ENCODE results near the gene PACS2.

Gene PACS2

DNA sequence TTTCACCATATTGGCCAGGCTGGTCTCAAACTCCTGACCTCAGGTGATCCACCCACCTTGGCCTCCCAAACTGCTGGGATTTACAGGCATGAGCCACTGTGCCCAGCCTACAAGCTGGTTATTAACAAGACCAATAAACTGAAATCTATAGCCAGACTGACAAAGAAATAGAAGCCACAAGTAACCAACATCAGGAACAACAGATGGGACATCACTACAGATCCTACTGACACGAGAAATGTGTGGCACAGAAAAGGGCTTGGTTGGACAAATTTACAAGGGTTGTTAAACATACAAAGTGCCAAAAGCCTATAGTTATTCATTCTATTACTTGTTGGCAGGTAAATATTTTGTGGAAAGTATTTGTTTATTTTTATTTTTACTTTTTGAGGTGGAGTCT lies 116.7 kb downstream of the PACS2 start:
- in situ Hi-C loops (cut with HindIII; ENCODE audit: low sequenced_read_pairs): loop anchor here (5.0 kb wide), 1 partner anchor 74 kb away; no protein-coding TSS in a partner anchor

DNA sequence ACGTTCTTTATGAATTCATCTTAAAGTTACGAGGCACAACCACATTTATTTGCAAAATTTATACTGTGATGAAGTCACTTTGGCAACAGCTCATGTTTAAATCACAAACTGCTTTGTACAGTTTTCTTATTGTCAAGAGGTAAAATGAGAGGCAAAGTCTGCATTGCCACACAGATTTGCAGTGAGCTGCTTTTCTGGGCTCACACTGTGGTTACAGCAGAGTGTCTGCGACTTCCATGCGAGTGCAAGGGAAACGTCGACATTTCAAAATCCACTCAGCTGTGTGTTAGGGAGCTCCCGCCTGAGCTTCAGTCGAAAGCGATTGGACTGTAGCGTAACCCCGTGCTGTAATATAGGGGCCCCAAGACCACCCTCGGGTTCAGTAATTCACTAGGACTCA lies 118.1 kb downstream of the PACS2 start:
- in situ Hi-C loops (cut with HindIII; ENCODE audit: low sequenced_read_pairs): loop anchor here (5.0 kb wide), 1 partner anchor 75 kb away; no protein-coding TSS in a partner anchor

DNA sequence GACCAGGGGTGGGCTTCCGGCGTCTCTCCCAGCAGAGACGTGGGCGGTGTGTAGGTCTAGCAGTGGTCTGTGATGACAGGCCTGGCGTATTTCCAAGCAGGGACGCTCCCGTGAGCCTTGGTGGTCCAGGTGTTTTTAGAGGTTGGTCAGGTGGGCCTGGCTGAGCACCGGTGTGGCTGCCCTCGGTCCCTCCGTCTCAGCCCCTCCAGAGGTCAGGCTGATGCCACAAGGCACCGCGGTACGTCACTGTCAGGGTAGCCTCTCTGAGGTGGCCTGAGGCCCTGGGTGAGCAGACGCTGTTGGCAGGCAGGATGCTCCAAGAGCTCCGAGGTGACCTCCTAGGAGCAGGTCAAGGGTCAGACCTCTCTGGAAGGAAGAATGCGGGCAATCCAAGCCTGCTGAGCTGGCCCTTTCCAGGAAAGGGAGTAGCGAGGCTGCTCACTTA lies 118.6 kb downstream of the PACS2 start:
- in situ Hi-C loops (cut with HindIII; ENCODE audit: low sequenced_read_pairs): loop anchor here (5.0 kb wide), 1 partner anchor 76 kb away; no protein-coding TSS in a partner anchor

DNA sequence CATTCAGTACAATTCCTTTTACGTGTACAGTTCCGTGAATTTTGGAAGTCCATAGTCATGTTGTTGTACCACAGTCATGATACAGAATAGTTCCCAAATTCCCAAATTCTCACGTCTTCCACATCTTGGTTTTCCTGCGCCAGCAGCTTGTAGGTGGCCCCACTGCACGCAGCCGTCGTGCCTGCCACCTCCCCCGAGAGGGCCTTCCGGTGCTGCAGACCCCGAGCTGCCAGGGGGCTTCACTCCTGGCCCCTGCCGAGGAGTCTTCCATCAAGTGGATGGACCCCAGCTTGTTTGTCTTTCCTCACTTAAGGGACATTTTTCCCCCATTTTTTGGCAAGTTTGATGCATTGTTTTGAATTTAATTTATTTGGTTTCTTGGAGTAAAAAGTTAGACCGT lies 121.9 kb downstream of the PACS2 start:
- in situ Hi-C loops (cut with HindIII; ENCODE audit: low sequenced_read_pairs): no loop called here

DNA sequence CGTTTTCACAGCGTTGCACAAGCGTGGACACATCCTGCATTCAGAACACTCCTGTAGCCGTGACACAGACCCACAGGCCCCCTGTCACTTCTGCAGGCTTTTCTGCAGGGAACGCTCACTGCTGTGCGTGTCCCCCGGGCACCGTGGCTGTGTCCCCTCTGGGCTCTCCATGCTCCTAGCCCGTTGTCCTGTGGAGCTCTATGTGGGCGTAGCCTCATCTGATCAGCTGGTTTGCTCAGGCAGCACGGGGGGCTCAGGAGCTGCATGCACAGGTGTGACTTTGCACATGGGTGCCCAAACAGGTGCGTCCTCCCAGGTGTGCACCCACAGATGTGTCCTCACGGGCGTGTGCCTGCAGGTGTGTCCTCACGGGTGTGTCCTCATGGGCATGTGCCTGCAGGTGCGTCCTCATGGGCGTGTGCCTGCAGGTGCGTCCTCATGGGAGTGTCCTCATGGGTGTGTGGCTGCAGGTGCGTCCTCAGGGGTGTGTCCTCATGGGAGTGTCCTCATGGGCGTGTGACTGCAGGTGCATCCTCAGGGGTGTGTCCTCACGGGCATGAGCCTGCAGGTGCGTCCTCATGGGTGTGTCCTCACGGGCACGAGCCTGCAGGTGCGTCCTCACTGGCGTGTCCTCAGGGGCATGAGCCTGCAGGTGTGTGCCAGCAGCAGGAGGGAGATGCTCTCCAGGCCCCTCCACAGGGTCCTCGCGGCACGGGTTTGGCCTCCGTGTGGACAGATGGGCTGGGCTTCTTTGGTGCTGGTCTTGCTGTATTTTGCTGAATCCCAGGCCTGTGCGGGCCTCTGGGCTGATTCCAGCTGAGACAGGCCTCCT lies 122.6 kb downstream of the PACS2 start:
- in situ Hi-C loops (cut with HindIII; ENCODE audit: low sequenced_read_pairs): no loop called here

DNA sequence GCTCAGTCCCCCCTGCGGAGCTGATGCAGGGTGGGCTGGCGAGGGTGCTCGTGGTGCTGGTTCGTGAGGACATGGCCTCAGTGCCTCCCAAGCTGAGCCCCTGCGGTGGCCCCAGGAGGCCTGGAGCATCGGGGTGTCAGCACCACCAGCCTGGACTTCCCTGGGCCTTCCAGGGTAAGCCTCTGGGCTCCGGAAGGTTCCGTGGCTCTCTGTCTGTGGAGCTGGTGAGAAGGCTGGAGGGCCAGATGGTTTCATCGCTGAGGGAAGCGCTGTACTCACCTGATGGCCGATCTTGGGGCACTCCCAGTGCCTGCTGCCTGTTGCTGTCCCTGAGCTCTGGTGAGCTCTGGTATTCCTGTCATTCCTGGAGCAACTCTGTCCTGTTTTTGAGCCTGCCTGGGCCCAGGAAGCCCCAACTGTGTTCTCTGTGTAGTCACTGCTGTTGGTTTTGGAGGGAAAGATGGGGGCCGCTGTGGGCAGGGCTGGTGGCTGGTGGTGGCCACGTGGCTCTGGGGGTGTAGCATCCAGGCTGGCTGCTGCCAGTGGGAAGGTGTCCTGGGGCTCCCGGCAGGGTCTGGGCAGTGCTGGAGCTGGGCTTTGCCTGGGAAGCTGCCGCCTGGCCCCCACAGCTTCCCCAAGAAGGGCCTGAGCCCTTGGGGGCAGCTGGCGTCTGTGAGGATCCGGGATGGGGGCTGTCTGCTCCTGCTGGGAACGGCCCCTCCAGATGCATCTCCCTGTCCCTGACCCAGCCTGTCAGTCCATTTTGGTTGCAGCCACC lies 123.4 kb downstream of the PACS2 start:
- in situ Hi-C loops (cut with HindIII; ENCODE audit: low sequenced_read_pairs): no loop called here

DNA sequence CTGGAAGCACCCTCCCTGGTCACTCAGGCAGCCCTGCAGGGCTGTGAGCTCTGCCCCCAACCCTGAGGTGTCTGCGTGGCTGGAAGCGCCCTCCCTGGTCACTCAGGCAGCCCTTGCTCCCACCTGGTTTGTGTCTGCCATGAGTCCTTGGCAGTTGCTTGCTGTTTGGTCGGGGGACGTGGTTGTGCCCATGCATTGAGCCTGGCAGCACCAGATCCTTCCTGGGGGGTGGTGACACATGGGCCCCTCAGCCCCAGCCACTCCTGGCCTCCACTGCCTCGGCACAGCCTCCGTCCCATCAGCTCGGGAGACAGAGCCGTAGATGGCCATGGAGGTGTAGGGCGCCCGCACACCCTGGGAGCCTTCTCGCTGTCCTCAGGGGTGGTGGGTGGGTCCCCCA lies 124.6 kb downstream of the PACS2 start:
- in situ Hi-C loops (cut with HindIII; ENCODE audit: low sequenced_read_pairs): no loop called here

DNA sequence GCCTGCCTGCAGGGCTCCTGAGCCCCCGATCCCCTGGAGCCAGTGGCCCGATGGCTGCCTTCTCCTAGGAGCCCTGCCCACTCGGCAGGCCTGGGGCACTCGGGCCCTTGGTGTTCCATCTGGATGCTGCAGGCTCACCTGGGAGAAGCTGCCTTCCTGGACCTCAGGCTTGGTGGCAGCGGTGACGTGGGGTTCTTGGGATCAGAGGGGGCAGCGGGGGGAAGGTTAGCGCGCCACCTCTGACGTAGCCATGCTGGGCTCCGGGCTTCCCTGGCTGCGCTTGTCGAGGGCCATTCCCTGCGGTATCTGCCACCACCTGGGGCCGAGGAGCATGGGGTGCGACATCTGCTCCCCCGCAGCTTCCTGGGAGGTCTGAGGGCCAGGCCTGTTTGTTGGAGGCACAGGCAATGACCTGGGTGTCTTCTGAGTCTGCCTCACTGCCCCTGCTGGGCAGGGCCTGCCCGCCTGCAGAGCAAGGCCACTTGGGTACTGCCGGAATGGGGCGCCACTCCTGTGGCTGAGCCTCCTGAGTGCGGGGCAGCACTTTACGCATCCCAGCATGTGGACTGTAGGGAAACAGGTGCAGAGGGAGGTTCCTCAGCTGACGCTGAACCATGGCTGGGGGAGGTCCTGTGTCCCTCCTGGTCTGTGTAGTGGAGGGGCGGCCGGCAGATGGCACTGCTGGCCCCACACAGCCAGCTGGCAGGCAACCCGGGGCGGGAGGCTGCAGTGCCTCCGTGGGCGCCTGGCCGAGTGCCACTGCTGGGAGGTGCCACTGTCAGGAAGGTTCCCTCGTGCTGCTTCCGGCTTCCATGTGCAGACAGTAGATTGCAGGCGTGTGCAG lies 125.4 kb downstream of the PACS2 start:
- in situ Hi-C loops (cut with HindIII; ENCODE audit: low sequenced_read_pairs): no loop called here

DNA sequence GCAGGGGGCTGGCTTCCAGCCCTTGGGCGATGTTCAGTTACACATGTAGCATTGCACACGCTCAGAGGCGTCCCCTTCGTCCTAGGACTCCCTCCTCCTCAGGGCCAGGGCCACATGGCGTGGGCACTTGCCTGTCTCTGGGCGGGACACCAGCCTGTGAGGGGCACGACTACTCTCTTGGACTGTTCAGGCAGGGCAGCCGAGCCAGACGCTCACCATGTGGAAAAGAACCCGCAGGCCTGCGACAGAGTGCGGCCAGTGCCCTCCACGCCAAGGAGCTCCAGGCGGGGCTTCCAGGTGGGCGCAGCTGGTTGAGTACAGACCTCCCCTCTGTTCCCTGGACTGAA lies 126.0 kb downstream of the PACS2 start:
- in situ Hi-C loops (cut with HindIII; ENCODE audit: low sequenced_read_pairs): no loop called here

DNA sequence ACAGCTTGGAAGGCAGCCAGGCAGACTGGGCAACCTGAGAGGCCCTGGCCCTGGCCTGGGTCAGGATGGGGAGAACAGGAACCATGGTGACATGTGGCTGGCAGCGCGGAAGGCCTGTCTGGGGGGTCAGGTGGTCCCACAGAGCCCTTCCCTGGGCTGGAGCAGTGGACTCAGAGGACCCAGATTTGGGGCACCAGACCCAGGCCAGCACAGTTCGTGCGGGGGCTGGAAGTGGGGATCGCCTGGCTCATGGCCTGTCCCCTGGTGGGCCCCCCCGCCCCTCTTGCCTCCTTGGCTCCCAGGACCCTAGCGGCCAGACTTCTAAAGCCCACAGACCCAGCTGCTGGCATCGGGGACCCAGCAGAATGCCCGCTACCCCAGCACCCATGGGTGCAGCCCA lies 126.4 kb downstream of the PACS2 start:
- in situ Hi-C loops (cut with HindIII; ENCODE audit: low sequenced_read_pairs): no loop called here

DNA sequence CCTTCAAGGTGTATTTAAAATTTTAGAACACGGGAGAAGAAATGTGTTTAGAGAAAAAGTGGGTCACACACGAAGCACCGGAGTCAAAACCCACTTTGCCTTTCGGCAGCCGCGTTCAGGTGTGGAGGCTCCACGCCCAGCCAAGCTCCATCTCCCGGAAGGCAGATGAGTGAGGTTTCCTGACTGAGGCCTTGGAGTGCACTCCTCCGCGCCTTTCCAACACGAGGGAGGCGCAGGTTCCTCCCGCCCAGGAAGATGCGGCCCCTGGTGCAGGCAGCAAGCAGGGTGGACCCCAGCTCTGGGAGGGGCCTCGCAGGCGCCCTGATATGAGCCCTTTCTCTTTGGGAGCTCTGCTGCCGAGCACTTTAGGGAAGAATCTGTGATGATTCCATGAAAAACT lies 127.6 kb downstream of the PACS2 start:
- in situ Hi-C loops (cut with HindIII; ENCODE audit: low sequenced_read_pairs): no loop called here

DNA sequence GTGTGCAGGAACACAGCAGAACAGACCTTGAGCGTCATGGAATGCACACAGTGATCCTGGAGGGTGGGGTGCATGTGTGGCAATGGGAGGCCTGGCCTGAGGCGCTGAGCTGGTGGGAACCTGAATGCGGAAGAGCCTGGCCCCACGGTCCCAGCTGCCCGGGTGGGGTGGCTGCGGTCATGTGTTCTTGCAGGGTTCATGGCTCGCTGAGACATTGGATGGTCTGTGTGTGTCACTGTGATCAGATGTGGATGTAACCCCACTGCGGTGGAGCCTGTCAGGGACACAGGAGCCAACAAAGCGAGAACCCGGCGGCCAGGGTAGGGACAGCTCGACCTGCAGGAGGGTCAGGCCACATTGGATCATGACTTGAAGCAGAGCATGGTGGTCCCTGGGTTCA lies 128.3 kb downstream of the PACS2 start:
- in situ Hi-C loops (cut with HindIII; ENCODE audit: low sequenced_read_pairs): no loop called here

DNA sequence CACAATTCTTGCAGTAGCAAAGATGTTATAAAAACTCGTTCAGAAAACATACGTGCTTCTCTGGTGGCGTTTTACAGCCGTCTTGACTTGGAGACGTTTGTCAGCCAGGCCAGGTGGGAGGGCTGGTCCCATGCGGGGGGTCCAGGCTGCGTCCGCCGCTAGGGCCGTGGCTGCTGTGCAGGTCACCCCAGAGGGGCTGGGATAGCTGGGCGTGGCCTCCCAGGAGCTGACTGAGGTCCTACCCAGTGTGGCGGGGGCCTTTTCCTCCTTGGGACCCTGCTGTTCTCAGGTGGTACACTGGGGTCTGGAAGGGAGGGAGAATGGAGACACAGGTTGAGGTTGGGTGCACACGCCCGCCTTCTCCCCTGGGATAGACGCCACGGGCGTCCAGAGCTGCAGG lies 130.3 kb downstream of the PACS2 start:
- in situ Hi-C loops (cut with HindIII; ENCODE audit: low sequenced_read_pairs): no loop called here

DNA sequence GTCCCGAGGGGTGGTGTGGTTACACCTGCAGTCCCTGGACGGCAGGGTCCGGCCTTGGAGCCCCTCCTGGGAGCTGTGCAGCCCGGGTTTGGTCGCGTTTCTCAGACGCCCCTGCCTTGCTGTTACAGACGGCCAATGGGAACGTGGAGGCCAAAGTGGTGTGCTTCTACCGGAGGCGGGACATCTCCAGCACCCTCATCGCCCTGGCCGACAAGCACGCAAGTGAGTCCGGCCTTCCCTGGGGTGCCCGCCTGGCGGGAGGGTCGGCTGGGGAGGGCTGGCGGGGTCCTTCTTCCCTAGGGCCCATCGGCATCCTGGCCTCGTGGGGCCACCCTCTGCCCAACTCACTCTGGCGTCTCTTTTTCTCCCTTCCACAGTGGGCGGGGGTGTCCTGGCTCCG lies 130.7 kb downstream of the PACS2 start:
- in situ Hi-C loops (cut with HindIII; ENCODE audit: low sequenced_read_pairs): no loop called here

DNA sequence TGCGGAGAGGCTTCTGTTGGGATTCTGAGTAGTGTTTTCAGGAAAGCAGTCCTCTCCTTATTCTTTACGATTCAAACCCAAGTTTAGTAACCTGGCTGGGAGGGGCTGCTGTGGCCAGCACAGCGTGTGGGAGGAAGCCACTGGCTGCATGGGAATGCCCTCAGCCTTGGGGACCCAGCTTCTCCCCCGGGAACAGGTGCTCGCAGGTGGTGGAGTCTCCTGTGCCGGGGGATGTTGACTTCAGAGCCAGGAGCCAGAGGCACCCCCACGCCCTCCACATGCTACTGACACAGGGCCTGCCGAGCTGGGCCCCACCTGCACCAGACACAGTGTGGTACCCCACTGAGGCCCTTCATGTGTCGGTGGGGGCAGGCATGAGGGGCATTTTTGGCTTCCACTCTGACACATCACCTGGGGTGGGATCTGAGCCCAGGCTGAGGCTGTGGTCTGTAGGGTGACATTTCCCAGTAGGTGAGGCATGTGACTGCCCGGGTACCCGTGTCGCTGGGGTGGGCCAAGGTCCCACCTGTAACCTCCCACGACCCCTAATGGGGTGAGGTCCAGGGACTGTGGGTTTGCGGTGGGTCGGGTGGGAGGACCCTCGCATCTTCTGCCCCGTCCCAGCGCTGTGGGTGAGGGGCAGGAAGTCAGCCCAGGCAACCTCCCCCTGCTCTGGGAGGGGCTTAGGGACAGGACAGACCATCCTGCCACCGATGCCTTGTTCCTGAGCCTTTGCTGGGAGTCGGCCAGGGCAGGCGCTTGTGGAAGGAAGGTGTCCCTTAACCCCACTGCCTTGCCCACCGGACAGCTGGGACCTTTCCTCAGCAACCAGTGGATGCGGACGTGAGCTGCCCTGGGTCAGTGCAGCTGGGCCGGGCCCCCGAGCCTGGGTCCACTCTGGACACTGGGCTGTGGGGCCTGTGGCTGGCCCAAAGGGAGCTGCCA lies 131.6 kb downstream of the PACS2 start:
- in situ Hi-C loops (cut with HindIII; ENCODE audit: low sequenced_read_pairs): no loop called here

DNA sequence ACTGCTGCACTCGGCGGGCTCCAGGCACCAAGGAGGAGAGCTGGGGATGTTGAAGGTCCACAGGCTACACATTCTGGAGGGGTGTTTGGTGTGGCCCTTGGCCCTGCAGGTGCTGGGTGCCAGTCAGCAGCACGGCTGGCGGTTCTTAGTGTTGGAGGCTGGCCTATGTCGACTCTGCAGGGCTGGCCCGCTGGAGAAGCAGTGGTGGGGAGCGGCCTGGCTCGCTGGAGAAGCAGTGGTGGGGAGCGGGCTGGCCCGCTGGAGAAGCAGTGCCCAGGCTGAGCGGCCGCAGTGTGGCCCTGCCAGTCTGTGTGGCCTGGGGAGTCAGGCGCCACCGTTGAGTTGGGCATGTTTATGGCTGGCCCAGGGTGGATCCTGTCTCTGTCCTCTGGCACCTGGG lies 132.4 kb downstream of the PACS2 start:
- in situ Hi-C loops (cut with HindIII; ENCODE audit: low sequenced_read_pairs): no loop called here
